Measurements from ENCODE around the gene MT3. TPM values are rescaled to one million over a fixed set of nuclear protein-coding genes. Genes with fewer than 3 reads are reported as not detected.

The MT3 gene
- total and polyA plus RNA-seq, 2 of the 13 experiments (the other 11 are each of a cell fraction or from before 2014, with no cell fraction given), result not detected

GRCh38 chr16:56600398-56600999, 11.2 kb downstream of the MT3 start (continued):
- TF ChIP-seq POGK (CRISPR knock-in tag; conservative IDR thresholded peaks at IDR 0.05) (no peak), CEBPG (CRISPR knock-in tag; IDR thresholded peaks at IDR 0.05) (0 out of 2 replicates have a peak, but pooled peaks have one; percentile 29), TFAP4 (IDR thresholded peaks at IDR 0.05; ENCODE audit: borderline replicate concordance, low read depth) (no peak), E2F5 (CRISPR knock-in tag; conservative IDR thresholded peaks at IDR 0.05) (no peak), ZNF549 (CRISPR knock-in tag; IDR thresholded peaks at IDR 0.05) (no peak), ZNF260 (CRISPR knock-in tag; IDR thresholded peaks at IDR 0.05; ENCODE audit: borderline replicate concordance, low read depth) (no peak), ELF3 (CRISPR knock-in tag; IDR thresholded peaks at IDR 0.05) (0 out of 2 replicates have a peak, but pooled peaks have one; percentile 18), CTCF (CRISPR knock-in tag; IDR thresholded peaks at IDR 0.05) (peak; percentile 85), ZNF749 (CRISPR knock-in tag; IDR thresholded peaks at IDR 0.05; ENCODE audit: borderline replicate concordance) (no peak), ZNF253 (CRISPR knock-in tag; IDR thresholded peaks at IDR 0.05; ENCODE audit: borderline replicate concordance) (no peak), SALL1 (CRISPR knock-in tag; IDR thresholded peaks at IDR 0.05) (peak; percentile 35; the same call in 1 of the 2 replicates), HINFP (CRISPR knock-in tag; IDR thresholded peaks at IDR 0.05; ENCODE audit: low read depth) (0 out of 2 replicates have a peak, but pooled peaks have one; percentile 44), MIXL1 (CRISPR knock-in tag; IDR thresholded peaks at IDR 0.05) (0 out of 2 replicates have a peak, but pooled peaks have one; percentile 12), REPIN1 (CRISPR knock-in tag; IDR thresholded peaks at IDR 0.05; ENCODE audit: borderline replicate concordance, low read depth) (peak; percentile 58; the same call in 1 of the 2 replicates), RAD21 (CRISPR knock-in tag; IDR thresholded peaks at IDR 0.05) (peak; percentile 43; the same call in 1 of the 2 replicates), HMGXB4 (CRISPR knock-in tag; IDR thresholded peaks at IDR 0.05; ENCODE audit: borderline replicate concordance in 1 of 2, low read depth in 1 of 2) (0 out of 4 replicates have a peak, but pooled peaks of 1 of the 2 experiments have one; percentile 21), ZSCAN25 (CRISPR knock-in tag; IDR thresholded peaks at IDR 0.05) (0 out of 2 replicates have a peak, but pooled peaks have one; percentile 38), ZFP36L2 (CRISPR knock-in tag; IDR thresholded peaks at IDR 0.05) (no peak)

Measured in HepG2 (cell line).